ENCODE measurements around the gene DUS3L.

Gene DUS3L

GRCh38 chr19:5790559-5791520, at the start of gene DUS3L:
Gene DUS3L, minus strand, starts transcription at chr19:5791163. Its CDS starts 22 bp downstream, at chr19:5791141.
- DNase-seq (ENCODE audit: low read depth, low spot score) = peak; percentile 92

- DNase-seq (ENCODE audit: low read depth, low spot score) = no peak
These were observed 48.4 kb upstream of the DUS3L start, which contains the start of gene FUT6 for GRCh38 chr19:5839065-5840017. Gene FUT6, minus strand, starts transcription at chr19:5839702. Its CDS starts 7,135 bp downstream, at chr19:5832567.

GRCh38 chr19:5838353-5839064, 47.5 kb upstream of the DUS3L start:
- DNase-seq (ENCODE audit: low read depth, low spot score) = no peak

- no peak for DNase-seq (ENCODE audit: low read depth, low spot score)
These were observed 46.9 kb upstream of the DUS3L start for GRCh38 chr19:5837761-5838352.

- no peak for DNase-seq (ENCODE audit: low read depth, low spot score)
These were observed 41.7 kb upstream of the DUS3L start for GRCh38 chr19:5832527-5833216.

DNA sequence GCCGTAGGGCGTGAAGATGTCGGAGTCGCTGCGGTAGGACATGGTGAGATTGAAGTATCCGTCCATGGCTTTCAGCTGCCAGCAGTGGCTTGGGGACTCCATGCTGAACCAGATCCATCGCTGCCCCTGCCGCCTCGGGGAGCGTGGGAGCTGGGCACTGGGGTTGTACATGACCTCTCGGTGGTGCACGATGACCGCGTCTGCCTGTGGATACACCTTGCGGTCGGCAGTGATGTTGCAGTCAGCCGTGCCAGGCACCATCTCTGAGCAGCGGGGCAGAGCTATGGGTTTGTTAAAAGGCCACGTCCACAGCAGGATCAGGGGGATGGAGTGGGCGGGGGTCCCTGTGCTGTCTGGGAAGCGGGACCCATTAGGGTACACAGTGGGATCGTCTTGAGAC, 41.1 kb upstream of the DUS3L start:
- no peak for DNase-seq (ENCODE audit: low read depth, low spot score)

GRCh38 chr19:5831159-5831558, 40.2 kb upstream of the DUS3L start:
- no peak for DNase-seq (ENCODE audit: low read depth, low spot score)

GRCh38 chr19:5829567-5830310, 38.8 kb upstream of the DUS3L start:
- no peak for DNase-seq (ENCODE audit: low read depth, low spot score)

DNA sequence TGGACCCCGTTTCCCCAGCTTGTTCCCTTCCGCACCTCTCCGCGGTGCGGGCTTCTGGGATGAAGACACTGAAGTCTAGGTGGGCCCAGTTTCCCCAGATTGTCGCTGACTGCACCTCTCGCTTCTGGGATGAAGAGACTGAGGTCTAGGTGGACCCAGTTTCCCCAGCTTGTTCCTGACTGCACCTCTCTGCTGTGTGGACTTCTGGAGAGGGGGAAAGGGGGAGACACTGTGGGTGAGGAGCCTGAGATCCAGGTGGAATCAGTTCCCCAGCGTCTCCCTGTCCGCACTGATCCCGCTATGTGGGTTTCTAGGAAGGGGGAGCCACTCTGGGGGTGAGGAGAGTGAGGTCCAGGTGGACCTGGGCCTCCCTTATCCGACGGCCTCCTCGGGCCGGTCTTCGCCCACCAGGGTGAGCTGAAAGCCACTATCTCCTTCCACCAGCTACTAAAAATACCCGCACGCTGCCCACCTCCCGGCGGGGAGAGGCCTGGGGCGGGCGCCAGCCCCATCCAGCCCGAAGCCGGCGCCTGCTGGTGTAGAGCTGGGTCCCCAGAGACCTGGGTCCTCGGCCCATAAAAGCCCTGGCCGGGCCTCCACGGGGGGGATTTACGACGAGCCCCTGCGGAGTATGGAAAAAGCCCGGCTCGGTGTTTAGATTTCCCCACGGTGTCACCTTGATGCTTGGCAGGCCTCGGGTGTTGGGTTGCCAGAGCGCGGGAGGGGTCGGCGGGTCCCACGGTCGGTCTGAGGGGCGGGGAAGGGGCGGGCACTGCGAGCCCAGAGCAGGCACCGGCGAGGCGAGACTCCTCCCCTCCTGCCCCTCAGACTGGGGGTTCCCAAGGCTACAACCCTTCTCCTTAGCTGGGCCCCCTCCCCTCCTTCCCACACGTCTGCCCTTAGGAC, 38.0 kb upstream of the DUS3L start:
- DNase-seq (ENCODE audit: low read depth, low spot score) = no peak

GRCh38 chr19:5827891-5828660, 37.1 kb upstream of the DUS3L start:
- DNase-seq (ENCODE audit: low read depth, low spot score) = peak; percentile 82

GRCh38 chr19:5827342-5827890, 36.5 kb upstream of the DUS3L start:
- DNase-seq (ENCODE audit: low read depth, low spot score) = no peak

DNA sequence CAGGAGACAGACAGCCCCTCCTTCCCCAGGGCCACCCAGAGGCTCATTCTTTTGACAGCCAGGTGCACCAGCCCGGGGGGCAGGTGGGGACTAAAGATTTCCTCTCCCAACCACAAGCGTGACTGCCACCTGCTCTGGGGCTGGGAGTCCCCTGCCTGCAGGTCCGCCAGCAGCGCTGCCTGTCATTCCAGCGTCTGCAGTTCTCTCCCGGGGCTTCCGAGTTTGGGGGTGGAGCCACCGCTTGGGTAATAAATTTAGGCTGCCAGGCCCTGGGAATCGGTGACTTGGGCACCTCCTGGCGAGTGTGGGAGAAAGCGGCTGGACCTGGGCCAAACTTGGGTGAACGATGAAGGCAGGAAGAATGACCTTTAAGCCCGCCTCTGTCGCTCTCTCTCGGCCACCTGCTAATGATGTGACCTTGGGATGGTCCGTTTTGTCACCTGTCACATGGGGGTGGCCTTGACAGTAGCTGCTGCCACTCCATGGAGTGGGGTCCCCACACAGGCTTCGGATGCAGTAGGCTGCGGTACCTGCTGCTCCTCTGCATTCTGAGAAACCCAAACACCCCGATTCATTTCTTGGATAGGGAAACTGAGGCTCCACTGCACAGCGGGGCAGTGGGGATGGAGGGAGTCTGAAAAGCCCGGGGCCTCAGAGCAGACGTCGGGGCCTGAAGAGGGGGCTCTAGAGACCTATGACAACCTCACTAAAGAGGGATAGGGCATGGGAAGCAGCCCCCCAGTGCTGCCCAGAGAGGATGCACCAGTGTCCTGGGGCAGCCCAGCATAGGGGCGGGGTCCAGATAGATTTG, 35.8 kb upstream of the DUS3L start:
- DNase-seq (ENCODE audit: low read depth, low spot score) = no peak

GRCh38 chr19:5825178-5825577, 34.2 kb upstream of the DUS3L start:
- DNase-seq (ENCODE audit: low read depth, low spot score) = no peak

GRCh38 chr19:5824751-5825150, 33.8 kb upstream of the DUS3L start:
- DNase-seq (ENCODE audit: low read depth, low spot score) = no peak

DNA sequence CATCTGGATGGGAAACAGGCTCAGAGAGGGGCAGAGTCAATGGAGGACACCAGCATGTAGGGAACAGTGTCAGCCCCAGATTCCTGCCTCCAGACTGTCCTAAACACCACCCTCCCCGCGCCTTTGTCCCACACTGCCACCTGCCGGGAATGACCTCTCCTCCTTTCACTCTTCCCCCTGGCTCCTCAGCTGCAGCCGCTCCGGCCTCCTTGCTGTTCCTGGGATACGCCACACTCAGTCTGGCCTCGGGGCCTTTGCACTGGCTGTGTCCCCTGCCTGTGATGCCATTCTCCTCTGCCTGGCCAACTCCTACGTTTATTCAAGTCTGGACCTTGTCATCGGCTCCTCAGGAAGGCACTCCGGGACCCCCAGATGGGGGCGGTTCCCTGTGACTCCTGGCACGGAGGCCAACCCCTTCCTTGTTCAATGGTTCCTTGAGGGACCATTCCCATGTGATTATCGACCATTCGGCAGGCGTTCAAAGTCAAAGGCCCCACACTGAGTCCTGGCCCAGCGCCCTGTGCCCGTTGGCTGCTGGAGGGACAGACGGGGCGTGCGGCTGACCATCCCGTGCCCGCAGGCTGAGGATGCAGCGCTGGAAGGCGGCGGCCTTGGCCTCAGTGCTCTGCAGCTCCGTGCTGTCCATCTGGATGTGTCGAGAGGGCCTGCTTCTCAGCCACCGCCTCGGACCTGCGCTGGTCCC, 32.8 kb upstream of the DUS3L start:
- no peak for DNase-seq (ENCODE audit: low read depth, low spot score)

- DNase-seq (ENCODE audit: low read depth, low spot score) = no peak
These were observed 31.4 kb upstream of the DUS3L start for GRCh38 chr19:5822181-5822844.
